GM18517 (cell line): Measurements from ENCODE around the gene RFFL.
A peak's percentile ranks its signal among the peaks of the same experiment; 100 is the strongest.
"Not testable (repeated sequence)": the region's sequence is repeated elsewhere in the genome, so short reads cannot be mapped to it uniquely, and the experiment has no call there.

Source experiments
- ATAC-seq: cut with Tn5 transposase; IDR thresholded peaks from one replicate; pipeline ENCODE4 v1.9.1; 2021; ENCODE audit warnings: mild to moderate bottlenecking, moderate library complexity; ENCODE audit not compliant: unreplicated experiment

Gene RFFL, protein sequence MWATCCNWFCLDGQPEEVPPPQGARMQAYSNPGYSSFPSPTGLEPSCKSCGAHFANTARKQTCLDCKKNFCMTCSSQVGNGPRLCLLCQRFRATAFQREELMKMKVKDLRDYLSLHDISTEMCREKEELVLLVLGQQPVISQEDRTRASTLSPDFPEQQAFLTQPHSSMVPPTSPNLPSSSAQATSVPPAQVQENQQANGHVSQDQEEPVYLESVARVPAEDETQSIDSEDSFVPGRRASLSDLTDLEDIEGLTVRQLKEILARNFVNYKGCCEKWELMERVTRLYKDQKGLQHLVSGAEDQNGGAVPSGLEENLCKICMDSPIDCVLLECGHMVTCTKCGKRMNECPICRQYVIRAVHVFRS

DNA sequence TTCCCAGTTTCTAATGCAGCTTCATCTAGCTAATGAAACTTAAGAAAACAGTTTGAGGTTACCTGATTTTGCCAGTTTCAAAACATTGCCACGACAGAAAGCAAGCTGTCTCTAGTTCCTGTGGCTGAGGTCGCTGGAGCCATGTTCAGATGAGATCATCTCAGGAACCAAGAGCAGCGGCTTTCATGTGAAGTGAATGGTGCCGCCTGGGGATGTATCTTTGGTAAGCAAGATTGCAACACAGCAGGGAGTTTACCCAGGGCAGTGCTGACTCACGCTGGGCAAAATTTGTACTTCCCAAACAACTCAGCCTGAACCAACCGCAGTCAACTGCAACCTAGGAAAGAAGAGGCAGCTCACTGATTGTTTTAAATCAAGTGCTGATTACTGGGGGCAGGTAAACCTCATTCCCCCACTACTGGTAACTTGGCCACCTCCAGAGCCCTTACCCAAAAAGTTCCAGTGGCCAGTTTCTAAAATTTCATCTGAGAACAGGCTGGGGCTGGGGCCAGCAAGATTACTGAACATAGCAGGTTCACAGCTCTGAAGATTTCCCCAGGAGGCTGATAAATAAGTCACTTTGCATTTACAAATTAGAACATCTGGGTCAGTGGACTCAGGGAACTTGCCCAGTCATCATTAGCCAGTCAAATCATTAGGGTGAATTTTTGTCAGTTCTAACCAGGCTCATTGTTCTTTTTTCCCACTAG is at the start of gene RFFL:
Gene RFFL, minus strand, starts transcription at position 194 of the 710 bp plus-strand sequence. CDS start 37,154 bp downstream, outside the sequence.
- ATAC-seq, result peak; percentile 81

DNA sequence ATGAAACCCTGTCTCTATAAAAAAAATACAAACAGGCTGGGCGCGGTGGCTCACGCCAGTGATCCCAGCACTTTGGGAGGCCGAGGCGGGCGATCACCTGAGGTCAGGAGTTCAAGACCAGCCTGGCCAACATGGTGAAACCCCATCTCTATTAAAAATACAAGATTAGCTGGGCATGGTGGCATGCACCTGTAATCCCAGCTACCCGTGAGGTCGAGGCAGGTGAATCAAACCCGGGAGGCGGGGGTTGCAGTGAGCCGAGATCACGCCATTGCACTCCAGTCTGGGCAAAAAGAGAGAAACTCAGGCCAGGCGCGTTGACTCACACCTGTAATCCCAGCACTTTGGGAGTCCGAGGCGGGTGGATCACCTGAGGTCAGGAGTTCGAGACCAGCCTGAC is 47.3 kb upstream of the RFFL start:
- not testable (repeated sequence) for ATAC-seq

DNA sequence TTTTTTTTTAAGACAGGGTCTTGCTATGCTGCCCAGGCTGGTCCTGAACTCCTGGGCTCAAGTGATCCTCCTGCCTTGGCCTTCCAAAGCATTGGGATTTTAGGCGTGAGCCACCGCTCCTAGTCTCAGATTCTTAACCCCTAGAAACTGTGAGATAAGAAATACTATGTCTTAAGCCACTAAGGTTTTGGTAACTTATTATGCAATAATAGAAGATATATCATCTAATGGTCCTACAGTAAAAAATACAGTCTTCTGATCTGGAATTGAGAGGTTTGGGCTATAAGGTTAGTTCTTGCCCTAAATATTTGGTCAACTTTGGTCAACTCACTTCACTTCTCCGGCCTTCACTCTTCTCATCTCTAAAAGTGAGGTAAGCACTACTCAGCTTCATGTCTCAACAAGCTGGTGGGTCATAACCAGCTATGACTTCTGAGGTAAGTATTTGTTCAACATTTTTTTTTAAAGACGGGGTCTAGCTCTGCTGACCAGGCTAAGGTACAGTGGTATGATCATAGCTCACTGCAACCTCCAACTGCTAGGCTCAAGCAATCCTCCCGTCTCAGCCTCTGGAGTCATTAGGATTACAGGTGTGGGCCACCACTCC is 41.4 kb upstream of the RFFL start:
- ATAC-seq, result no peak

DNA sequence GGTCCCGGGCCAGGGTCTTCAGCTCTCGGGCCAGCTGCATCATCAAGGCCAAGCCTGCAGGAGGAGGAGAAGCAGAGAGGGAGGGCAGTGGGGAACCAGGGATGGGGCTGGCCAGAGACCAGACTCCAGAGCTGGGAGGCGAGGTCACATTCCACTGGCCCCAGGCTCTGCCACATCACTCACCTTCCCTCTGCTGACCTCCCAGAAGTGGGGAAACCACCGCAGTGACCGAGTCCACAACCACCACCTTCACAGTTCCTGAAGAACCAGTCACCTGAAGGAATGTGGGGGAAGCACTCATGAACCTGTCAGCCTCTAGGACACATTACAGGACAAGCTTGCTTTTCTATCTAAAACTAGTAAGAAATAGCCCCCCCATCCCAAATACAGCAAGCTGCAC is 39.8 kb upstream of the RFFL start:
- ATAC-seq, result no peak

DNA sequence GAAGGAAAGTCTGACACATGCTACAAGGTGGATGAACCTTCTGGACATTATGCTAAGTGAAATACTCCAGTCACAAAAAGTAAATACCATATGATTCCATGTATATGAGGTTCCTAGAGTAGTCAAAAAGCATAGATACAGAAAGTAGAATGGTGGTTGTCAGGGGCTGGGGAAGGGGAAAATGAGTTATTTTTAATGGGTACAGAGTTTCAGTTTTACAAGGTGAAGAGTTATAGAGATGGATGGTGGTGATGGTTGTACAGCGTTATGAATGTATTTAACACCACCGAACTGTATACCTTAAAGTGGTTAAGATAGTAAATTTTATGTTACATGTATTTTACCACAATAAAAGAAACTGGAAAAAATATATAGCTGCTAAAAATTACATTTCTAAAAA is 38.2 kb upstream of the RFFL start:
- no peak for ATAC-seq

DNA sequence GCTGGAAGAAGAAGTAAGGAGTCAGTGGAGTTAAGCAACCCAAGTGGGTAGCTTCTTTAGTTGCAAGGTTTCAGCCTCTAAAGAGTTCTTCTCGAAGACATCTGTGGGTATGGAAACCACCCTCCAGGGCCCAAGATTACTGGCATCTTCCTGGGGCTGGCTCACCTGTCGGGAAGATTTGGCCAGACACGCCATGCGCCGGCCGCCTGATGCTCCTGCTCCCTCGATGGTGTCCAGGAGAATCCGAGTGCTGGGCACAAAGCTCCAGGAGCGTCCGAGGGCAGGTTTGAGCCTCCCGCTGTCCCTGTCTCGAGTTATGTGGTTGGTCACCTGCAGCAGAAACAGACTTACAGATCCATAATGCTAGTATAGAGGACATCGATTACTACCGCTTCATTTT is 37.5 kb upstream of the RFFL start:
- ATAC-seq, result no peak

DNA sequence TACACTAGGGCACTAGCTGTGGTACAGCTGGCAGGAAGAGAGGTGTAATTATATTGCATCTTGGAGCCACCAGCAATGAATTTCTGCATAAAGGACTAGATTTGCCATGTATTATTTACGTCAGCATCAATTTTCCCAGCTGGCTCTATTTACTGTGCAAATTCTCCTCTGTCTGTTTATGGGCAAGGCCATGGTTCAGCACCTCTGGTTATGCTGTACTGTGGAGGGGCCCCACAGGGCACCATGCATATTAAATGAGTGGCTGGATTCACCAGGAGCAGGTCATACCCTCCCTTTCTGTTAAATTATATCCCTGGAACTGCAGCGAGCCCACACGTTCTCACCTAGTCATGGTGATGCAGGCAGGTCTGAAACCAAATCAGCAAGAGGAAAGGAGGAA is 36.4 kb upstream of the RFFL start:
- ATAC-seq, result no peak

DNA sequence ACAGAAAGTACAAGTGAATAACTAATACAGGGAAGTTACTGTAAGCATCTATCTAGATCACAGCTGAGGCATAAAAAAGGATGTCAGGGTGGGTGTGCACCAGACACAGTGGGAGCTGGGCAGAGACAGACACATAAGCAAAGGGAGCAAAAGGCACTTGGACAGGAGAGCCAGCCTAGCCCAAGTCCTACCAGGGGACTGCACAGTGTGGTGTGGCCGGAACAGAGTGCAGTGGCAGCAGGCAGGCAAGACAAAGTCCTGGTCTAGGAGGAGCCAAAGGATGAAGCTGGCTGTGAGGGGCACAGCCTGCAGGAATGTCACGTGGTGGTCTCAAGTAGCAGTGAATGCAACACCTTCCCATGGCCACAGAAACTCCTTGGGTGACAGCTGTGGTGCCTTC is 34.3 kb upstream of the RFFL start:
- no peak for ATAC-seq

DNA sequence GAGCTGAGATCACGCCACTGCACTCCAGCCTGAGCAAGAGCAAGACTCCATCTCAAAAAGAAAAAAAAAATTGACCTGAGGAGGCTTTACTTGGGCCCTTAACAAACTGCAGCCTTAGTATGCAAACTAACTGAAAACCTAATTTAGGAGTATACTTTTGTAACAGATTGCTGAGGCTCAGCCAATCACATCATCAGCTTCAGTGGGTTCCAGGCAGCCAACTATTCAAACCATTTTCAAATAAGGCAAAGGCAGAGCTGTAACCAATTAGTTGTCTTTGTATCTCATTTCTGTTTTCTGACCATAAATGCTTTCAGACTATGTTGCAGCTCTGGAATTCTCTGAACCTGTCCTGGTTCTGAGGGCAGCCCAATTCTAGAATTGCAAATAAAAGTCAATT is 32.2 kb upstream of the RFFL start:
- no peak for ATAC-seq

DNA sequence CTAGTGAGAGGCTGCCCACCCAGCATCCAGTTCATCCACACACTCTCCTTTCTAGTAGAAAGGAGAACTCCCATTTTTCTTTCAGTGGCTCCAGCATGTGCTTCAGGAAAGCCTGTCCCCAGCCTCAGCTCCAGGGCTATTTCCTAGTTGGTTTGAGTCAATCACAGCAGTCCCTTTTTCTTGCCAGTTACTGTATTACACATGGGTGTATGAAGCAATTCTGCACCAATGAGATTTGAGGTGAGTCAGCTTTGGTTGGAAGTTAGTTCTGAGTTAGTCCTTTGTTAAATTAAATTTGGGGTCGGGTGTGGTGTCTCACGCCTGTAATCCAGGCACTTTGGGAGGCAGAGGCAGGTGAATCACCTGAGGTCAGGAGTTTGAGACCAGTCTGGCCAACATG is 31.4 kb upstream of the RFFL start:
- ATAC-seq, result no peak

DNA sequence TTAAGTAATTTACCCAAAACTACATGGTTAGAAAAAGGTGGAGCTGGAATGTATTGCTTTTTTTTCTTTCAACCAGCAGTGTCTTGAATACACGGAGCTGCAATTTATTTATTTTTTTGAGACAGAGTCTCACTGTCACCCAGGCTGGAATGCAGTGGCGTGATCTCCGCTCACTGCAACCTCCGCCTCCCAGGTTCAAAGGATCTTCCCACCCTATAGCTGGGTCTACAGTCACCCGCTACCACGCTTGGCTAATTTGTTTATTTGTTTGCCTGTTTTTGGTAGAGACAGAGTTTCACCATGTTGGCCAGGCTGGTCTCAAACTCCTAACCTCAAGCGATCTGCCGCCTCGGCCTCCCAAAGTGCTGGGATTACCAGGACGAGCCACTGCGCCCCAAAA is 27.2 kb upstream of the RFFL start:
- ATAC-seq, result not testable (repeated sequence)

DNA sequence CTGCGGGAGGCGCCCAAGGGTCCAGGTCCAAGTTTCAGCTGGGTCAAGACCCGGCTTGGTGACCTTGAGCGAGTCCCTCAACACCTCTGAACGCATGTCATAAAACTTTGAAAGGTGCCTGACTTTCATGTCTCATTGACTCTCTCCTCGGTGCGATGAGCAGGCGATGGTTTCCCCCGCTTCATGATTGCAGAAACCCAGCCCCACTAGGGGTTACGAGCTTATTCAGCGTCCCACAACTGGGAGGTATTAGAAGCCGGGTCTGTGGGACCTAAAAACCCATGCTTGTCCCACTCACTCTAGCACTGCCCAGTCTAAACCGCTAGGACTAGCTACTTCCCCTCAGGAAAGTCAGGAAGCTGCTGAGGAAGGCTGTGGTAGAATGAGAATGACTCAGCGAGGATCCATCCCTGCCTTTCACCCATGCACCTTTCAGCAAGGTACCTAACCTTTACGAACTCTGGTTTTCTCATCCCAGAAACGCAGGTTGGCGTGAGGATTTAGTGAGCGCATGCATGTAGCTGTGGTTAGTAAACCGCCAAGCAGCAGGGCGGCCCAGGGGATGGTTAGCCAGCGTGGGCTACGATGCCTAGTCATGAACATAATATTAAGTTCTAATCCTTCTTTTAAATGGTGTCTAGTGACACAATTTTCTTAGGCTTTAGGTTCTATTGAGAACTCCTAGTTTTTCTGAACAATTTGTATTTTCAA is 26.2 kb upstream of the RFFL start:
- peak; percentile 32 for ATAC-seq

DNA sequence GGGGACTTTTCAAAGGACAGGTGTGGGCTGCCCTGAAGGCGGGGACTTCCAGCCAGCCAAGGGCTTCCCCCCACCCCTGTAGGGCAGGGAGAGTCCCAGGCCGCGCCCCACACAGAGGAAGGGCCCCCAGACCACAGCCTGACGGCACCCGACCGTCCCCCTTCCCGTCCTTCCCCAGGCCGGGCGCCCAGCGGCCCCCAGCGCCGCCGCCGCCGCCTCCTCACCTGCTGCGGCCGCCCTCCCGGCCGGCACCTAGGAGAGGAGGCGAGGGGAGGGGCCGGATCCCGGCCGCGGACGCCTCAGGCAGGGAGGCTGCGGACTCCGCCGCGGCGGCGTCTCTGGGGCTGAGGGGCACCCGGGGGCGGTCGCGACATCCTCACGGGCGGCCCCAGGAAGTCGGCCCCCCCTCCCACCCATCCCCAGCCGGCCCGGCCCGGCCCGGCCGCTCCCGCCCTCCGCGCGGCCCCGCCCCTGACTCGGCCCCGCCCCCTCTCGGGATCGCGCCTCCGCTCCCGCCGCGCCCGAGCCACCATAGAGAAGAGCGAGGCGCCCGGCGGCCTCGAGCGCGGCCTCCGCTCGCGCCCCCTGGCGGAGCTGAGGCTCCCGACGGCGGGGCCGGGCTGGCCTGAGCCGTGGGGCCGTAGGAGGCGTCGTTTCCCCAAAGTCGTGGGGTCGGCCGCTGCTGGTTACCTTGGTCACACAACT is 25.5 kb upstream of the RFFL start:
- peak; percentile 51 for ATAC-seq

DNA sequence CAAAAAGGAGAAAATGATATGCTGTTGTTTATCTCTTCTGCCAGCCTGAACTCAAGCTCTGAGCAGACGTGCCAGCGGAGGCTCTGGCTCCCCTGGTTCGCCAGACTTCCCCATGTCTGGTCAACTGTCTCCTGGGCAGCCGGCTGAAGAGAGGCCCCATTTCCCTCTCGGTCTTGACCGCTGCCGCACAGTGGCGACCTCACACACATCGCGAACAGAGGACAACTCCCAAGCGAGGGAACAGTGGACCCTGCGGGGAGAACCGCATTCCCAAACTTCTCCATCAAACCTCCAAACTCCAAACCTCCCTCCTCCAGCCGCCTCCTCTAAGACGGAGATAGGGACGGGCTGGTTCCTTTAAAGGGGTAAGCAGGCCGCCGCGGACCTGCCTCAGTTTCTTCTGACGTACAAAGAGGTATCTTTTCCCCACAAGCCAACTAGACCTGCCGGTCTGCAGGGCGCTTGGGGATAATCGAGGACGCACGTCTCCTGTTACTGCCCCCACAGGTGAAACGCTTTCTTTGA is 24.9 kb upstream of the RFFL start:
- ATAC-seq, result peak; percentile 12

DNA sequence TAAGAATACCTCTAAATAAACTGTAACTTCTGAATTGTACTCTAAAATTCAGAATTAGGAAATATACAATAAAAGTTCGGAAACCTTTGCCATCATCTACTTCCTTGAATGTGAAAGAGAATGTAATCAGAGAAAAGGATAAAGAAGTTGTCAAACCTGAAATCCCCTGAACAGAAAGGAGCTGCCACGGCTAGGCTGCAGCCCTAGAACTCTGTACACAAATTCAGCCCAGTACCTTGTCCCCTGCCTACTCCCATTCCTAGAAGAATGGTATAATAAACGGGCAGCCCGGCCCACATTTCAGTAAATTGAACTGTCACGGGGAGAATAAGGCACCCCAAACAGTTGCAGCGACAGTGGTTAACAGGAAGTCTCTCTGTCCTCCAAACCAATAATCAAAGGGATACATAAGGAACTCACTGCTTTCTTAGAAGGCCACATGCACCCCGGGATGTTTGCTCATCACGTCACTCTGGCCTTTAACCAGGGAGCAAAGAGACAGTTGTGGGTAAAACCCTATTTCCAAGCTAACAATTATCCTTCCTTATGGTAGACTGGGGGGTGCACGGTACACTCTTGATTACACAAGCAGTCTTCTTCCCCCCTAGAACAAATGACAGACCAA is 24.3 kb upstream of the RFFL start:
- no peak for ATAC-seq

DNA sequence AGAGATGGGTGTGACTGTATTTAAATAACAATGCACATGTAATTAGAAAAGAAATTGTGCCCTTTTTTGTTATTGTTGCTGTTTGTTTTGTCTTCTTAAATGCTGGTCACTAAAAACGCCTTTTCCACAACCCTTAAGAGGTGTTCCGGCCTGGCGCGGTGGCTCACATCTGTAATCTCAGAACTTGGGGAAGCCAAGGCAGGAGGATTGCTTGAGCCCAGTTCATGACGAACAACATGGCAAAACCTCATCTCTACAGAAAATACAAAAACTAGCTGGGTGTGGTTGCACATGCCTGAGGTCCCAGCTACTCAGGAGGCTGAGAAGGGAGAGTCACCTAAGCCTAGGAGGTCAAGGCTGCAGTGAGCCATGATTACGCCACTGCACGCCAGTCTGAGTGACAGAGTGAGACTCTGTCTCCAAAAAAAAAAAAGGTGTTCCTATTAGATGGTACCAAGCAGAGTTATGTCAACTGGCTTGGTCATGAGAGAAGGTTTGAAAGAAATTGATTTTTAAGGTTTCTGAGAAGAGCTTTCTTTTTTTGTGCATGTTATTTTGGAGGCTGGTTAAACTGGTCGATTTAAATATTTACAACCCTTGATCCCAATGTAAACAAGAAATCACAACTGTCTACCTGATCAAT is 23.5 kb upstream of the RFFL start:
- no peak for ATAC-seq

DNA sequence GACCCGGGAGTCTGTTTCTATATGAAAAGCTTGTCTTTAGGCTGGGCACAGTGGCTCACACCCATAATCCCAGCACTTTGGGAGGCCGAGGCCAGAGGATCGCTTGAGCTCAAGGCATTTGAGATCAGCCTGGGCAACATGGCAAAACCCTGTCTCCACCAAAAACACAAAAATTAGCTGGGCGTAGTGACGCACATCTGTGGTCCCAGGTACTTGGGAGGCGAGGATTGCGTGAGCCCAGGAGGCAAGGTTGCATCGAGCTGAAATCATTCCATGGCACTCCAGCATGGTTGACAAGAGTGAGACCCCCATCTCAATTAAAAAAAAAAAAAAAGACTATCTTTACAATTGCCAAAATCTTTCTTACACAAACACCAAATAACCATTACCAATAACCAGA is 22.7 kb upstream of the RFFL start:
- ATAC-seq, result no peak

DNA sequence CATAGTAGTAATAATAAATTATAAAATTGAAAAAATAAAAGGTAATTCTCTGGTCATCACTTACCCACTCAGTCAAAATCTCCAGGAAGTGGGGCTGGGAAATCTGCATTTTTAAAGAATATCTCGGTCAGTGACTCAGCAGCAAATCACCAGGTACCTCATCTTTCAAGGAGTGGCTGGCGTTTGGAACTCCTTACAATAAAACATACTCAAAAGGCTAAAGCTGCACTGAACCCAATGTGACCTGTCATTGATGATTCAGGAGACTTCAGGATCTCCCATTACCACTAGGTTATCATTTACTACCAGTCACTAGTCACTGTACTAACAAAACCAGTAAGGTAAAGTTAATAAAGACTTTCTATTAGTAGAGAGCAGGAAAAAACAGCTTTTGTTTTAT is 21.5 kb upstream of the RFFL start:
- ATAC-seq, result no peak

DNA sequence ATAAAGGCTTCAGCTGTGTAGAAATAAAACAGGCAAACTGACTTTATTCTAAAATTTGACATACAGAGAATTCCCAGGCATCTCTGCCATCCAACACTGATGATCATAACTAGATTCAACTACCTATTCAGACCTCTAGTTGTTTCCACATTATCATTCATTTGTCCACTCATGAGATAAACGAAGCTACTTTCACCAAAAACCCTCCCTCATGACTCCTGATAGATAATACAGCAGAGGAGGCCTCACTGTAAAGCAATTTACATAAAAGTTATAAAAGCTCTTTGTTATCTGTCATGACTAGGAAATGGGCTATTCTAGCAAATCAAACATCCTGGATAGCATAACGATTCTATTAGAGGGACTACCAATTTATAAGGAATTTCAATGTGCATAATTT is 19.6 kb upstream of the RFFL start:
- no peak for ATAC-seq
